HG02798 (cell line): Measurements from ENCODE around the gene TEX22.

Source experiments
- ATAC-seq: cut with Tn5 transposase; IDR thresholded peaks from one replicate; pipeline ENCODE4 v1.9.1; 2021; ENCODE audit warnings: mild to moderate bottlenecking; ENCODE audit not compliant: unreplicated experiment, poor library complexity

The TEX22 gene

GRCh38 chr14:105383083-105383730, 15.1 kb upstream of the TEX22 start:
- no peak for ATAC-seq

GRCh38 chr14:105384041-105384557, 14.2 kb upstream of the TEX22 start:
- ATAC-seq: no peak

- no peak for ATAC-seq
These were observed 13.6 kb upstream of the TEX22 start for GRCh38 chr14:105384605-105385321.

GRCh38 chr14:105385322-105385637, 13.1 kb upstream of the TEX22 start:
- no peak for ATAC-seq

GRCh38 chr14:105385698-105386365, 12.5 kb upstream of the TEX22 start:
- no peak for ATAC-seq

GRCh38 chr14:105386581-105387529, 11.5 kb upstream of the TEX22 start:
- ATAC-seq: no peak

GRCh38 chr14:105387530-105387922, 10.8 kb upstream of the TEX22 start:
- ATAC-seq: no peak

GRCh38 chr14:105388110-105388951, 10.0 kb upstream of the TEX22 start:
- ATAC-seq: no peak

- no peak for ATAC-seq
These were observed 9.4 kb upstream of the TEX22 start for GRCh38 chr14:105388976-105389375.

GRCh38 chr14:105389534-105389933, 8.8 kb upstream of the TEX22 start:
- no peak for ATAC-seq

GRCh38 chr14:105389976-105390848, 8.1 kb upstream of the TEX22 start:
- ATAC-seq: no peak

GRCh38 chr14:105390849-105391500, 7.4 kb upstream of the TEX22 start:
- ATAC-seq: no peak

- no peak for ATAC-seq
These were observed 6.8 kb upstream of the TEX22 start for GRCh38 chr14:105391541-105391940.

- ATAC-seq: no peak
These were observed 5.9 kb upstream of the TEX22 start for GRCh38 chr14:105392131-105393090.

GRCh38 chr14:105393151-105393550, 5.2 kb upstream of the TEX22 start:
- no peak for ATAC-seq

GRCh38 chr14:105394714-105395537, 3.4 kb upstream of the TEX22 start:
- no peak for ATAC-seq
